ACC112 (cell line): ENCODE data around the gene SUGCT.

ENCODE experiments used
- H2AFZ ChIP-seq: fragments of 200-600 bp; sonication (generic); one replicate; pipeline ENCODE4 v1.6.0; 2017; ENCODE audit warnings: antibody characterized with exemption, low read length; ENCODE audit not compliant: unreplicated experiment
- H3K27ac ChIP-seq: fragments of 200-600 bp; sonication (generic); 2 replicates; pipeline ENCODE4 v1.5.1; 2014; ENCODE audit warnings: low read depth, mild to moderate bottlenecking, antibody characterized with exemption, low read length, moderate library complexity
- H3K27me3 ChIP-seq: fragments of 200-600 bp; sonication (generic); 2 replicates; pipeline ENCODE4 v1.6.1; 2014; ENCODE audit warnings: mild to moderate bottlenecking, antibody characterized with exemption, low read length, moderate library complexity, mixed read lengths; ENCODE audit not compliant: insufficient read depth
- H3K36me3 ChIP-seq: fragments of 200-600 bp; sonication (generic); 2 replicates; pipeline ENCODE4 v1.6.1; 2016; ENCODE audit warnings: mild to moderate bottlenecking, antibody characterized with exemption, low read length, moderate library complexity, mixed read lengths; ENCODE audit not compliant: insufficient read depth
- H3K4me1 ChIP-seq: fragments of 200-600 bp; sonication (generic); one replicate; pipeline ENCODE4 v1.6.1; 2016; ENCODE audit warnings: low read length, mixed read lengths; ENCODE audit not compliant: insufficient read depth, unreplicated experiment, control insufficient read depth
- H3K4me3 ChIP-seq: fragments of 200-600 bp; sonication (generic); 2 replicates; pipeline ENCODE4 v1.5.1; 2014; ENCODE audit warnings: mild to moderate bottlenecking, low read depth, low read length
- H3K79me2 ChIP-seq: fragments of 200-600 bp; sonication (generic); one replicate; pipeline ENCODE4 v1.6.0; 2016; ENCODE audit warnings: low read length; ENCODE audit not compliant: control insufficient read depth, unreplicated experiment, insufficient read depth

SUGCT gene

DNA sequence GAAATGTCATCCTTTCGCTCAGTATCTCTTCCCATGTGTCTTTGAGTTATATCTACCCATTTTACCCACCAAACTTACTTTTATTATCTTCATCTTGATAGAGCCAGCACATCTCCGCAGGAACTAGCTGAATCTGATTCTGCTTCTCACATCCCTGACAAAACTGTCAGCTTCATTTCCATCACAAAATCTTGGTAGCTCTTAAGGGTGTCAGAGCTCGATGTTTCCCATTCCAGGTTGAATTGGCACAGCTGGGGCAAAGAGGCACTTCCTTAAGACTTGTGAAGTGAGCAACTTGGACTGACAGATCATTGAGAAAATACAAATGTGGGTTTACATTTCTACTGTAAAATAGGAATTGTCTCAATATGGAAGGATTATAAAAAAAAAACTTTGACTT lies 434.5 kb downstream of the SUGCT start:
- H3K79me2 ChIP-seq, result no peaks in the 10 kb centered on the region
- H3K27ac ChIP-seq, result no peak overlapping the region
- H3K4me1 ChIP-seq, result peaks cover 15% of the 10 kb centered on the region
- no peak overlapping the region for H3K4me3 ChIP-seq
- H3K27me3 ChIP-seq, result no peaks in the 10 kb centered on the region
- no peak overlapping the region for H2AFZ ChIP-seq
- no peaks in the 10 kb centered on the region for H3K36me3 ChIP-seq

DNA sequence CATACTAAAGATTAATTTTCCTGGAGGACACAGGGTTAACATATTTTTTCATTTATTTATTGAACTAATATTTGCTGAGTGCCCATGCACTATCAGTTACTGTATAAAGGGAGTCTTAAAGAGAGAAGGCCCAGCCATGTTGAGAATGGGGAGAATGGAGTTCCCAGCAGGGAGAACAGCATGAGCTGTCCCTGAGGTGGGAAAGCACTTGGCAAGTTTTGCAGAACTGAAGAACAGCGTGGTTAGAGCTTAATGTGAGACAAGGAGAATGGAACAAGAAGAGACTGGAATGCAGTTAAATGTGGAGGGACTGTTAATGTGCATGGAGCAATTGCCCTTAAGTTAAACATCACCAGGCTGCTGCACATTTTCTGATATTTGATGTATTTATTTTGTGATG lies 435.4 kb downstream of the SUGCT start:
- no peak overlapping the region for H3K4me3 ChIP-seq
- no peaks in the 10 kb centered on the region for H3K36me3 ChIP-seq
- no peak overlapping the region for H2AFZ ChIP-seq
- no peaks in the 10 kb centered on the region for H3K27me3 ChIP-seq
- peaks cover 15% of the 10 kb centered on the region for H3K4me1 ChIP-seq
- H3K79me2 ChIP-seq, result no peaks in the 10 kb centered on the region
- no peak overlapping the region for H3K27ac ChIP-seq

DNA sequence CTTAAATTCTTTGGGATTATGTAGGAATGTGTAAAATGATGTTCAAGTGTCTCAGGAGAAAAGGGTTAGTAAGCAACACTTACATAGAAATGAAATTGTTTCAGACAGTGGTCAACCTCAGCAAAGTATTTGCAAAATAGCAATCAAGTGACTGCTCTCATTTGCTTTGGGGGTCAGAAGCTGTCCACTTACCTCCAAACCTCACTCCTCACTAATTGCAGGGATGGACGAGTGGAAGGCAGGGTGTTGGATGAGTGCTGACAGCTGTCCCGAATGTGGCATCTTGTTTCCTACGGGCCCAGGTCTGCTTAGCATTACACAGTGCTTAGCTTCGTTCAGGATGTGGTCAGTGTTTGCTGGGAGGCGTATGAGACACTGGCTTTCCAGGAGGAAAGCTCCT lies 437.0 kb downstream of the SUGCT start:
- no peaks in the 10 kb centered on the region for H3K27me3 ChIP-seq
- H3K27ac ChIP-seq, result no peak overlapping the region
- no peaks in the 10 kb centered on the region for H3K36me3 ChIP-seq
- no peaks in the 10 kb centered on the region for H3K79me2 ChIP-seq
- H3K4me1 ChIP-seq, result peaks cover 15% of the 10 kb centered on the region
- no peak overlapping the region for H2AFZ ChIP-seq
- no peak overlapping the region for H3K4me3 ChIP-seq

- no peak overlapping the region for H3K27ac ChIP-seq
- H3K27me3 ChIP-seq, result no peaks in the 10 kb centered on the region
Observed at GRCh38 chr7:40572810-40573465, 438.1 kb downstream of the SUGCT start.

DNA sequence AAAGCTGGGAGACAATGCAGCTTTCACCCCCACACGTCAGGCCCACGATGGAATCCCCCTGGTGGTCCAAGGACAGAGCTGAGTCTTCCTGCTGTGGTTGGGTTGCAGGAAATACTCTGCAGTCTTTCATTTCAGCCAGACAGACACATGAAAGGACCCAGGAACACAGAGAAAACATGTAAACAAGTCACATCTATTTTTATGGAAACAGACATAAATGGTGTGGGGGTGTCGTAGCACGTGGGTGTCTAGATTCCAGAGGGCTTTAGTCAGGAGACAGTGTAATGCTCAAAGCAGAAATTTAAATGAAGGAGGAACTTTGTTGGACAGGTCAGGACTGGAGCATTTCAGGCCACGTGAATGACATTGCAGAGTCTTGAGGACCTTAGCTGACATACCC lies 444.6 kb downstream of the SUGCT start:
- H3K79me2 ChIP-seq, result no peaks in the 10 kb centered on the region
- no peaks in the 10 kb centered on the region for H3K4me1 ChIP-seq
- H3K27me3 ChIP-seq, result no peaks in the 10 kb centered on the region
- no peak overlapping the region for H2AFZ ChIP-seq
- H3K36me3 ChIP-seq, result no peaks in the 10 kb centered on the region
- H3K4me3 ChIP-seq, result no peak overlapping the region
- H3K27ac ChIP-seq, result no peak overlapping the region

More at GRCh38 chr7:40572810-40573465, 438.1 kb downstream of the SUGCT start:
- Histone ChIP-seq H3K4me3 (no peak overlapping the region), H3K36me3 (no peaks in the 10 kb centered on the region), H2AFZ (no peak overlapping the region), H3K4me1 (peaks cover 15% of the 10 kb centered on the region), H3K79me2 (no peaks in the 10 kb centered on the region)

DNA sequence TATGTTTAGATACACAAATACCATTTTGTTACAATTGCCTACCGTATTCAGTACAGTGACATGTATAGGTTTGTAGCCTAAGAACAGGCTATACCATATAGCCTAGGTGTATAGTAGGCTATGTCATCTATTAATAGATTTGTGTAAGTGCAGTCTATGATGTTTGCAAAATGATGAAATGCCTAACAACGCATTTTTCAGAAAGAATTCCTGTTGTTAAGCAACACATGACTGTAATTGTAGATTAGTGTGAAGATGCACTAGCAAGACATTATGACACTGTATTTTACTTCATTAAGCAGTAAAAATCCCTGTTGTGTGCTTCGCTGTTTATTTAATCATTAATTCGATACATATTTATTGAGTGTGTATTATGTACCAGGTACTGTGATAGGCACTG lies 446.0 kb downstream of the SUGCT start:
- Histone ChIP-seq H3K4me3 (no peak overlapping the region), H3K4me1 (peaks cover 7% of the 10 kb centered on the region), H3K27me3 (no peaks in the 10 kb centered on the region), H3K79me2 (no peaks in the 10 kb centered on the region), H3K27ac (no peak overlapping the region), H2AFZ (no peak overlapping the region), H3K36me3 (no peaks in the 10 kb centered on the region)

GRCh38 chr7:40582539-40582938 lies 447.7 kb downstream of the SUGCT start:
- Histone ChIP-seq H2AFZ (no peak overlapping the region), H3K27ac (no peak overlapping the region), H3K79me2 (no peaks in the 10 kb centered on the region), H3K4me1 (peaks cover 16% of the 10 kb centered on the region), H3K4me3 (no peak overlapping the region), H3K27me3 (no peaks in the 10 kb centered on the region), H3K36me3 (no peaks in the 10 kb centered on the region)

- no peak overlapping the region for H3K27ac ChIP-seq
- no peaks in the 10 kb centered on the region for H3K79me2 ChIP-seq
- H3K27me3 ChIP-seq, result no peaks in the 10 kb centered on the region
- H3K4me1 ChIP-seq, result peaks cover 16% of the 10 kb centered on the region
- H3K36me3 ChIP-seq, result no peaks in the 10 kb centered on the region
- no peak overlapping the region for H2AFZ ChIP-seq
- H3K4me3 ChIP-seq, result no peak overlapping the region
Observed at GRCh38 chr7:40583667-40584444, 449.1 kb downstream of the SUGCT start.

DNA sequence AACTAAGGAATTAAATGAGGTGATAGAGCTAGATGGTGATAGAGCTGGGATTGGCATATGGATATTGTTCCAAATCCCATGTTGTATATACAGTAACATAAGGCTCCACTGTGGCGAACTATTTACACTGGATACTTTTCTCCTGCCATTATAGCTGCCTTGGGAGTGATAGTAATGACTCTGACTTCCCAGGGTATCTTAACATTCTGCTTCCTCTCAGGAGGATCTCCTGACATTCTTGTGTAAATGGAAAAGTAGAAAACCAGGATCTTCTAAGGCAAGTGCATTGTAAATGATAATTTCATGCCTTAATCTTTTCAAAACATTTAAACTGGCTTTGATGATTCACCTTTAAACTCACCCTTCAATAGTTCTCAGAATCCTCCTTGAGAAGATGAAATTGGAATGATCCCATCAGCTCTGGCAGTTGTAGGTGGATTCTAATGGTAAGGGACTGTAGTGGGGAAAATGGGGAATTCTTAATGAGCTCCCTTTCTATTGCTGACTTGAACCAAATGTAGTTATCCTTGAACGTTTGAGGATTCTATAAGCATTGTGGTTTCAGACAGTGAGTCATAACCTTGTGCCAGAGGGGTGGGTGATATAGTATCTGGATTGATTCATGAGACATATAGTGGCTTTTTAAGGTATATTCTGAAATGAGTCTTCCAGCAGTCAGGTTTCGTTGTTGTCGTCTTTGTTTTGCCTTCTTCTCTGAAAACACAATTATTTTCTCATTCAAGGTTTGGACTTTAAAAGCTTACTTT lies 450.0 kb downstream of the SUGCT start:
- Histone ChIP-seq H3K4me1 (peaks cover 16% of the 10 kb centered on the region), H3K79me2 (no peaks in the 10 kb centered on the region), H3K4me3 (no peak overlapping the region), H3K36me3 (no peaks in the 10 kb centered on the region), H3K27ac (no peak overlapping the region), H3K27me3 (no peaks in the 10 kb centered on the region), H2AFZ (no peak overlapping the region)

GRCh38 chr7:40586197-40586596 lies 451.4 kb downstream of the SUGCT start:
- no peaks in the 10 kb centered on the region for H3K79me2 ChIP-seq
- H3K4me3 ChIP-seq, result no peak overlapping the region
- no peaks in the 10 kb centered on the region for H3K36me3 ChIP-seq
- H2AFZ ChIP-seq, result peak overlapping the region; percentile 72
- H3K4me1 ChIP-seq, result peaks cover 16% of the 10 kb centered on the region
- no peaks in the 10 kb centered on the region for H3K27me3 ChIP-seq
- no peak overlapping the region for H3K27ac ChIP-seq
